Measurements from ENCODE around the gene ICAM2.
"Not testable (repeated sequence)": the region's sequence is repeated elsewhere in the genome, so short reads cannot be mapped to it uniquely, and the experiment has no call there.

The ICAM2 gene

DNA sequence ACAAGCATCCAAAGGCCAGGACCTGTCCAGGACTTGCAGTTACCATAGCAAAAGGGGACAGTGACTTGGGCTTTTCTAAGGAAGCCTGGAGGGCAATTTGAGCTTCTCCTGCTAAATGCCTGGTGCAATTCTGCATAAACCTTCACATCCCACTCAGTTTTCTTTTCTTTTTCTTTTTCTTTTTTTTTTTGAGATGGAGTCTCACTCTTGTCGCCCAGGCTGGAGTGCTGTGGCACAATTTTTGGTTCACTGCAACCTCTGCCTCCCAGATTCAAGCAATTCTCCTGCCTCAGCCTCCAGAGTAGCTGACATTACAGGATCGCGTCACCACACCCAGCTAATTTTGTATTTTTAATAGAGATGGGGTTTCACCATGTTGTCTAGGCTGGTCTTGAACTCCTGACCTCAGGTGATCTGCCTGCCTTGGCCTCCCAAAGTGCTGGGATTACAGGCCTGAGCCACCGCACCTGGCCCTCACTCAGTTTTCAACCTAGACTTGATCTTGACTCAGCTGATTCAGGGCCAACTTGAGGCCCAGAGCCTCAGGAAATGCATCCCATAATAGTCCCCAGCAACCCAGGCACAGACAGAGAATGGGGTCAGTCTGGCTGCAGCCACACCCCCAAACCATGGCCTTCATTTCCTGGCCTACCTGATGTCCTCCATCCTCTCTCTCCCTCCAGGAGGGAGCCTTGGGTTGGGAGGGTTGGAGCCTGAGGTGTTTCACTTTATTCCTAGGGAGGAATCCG lies 13.2 kb downstream of the ICAM2 start:
- not testable (repeated sequence) for ATAC-seq

DNA sequence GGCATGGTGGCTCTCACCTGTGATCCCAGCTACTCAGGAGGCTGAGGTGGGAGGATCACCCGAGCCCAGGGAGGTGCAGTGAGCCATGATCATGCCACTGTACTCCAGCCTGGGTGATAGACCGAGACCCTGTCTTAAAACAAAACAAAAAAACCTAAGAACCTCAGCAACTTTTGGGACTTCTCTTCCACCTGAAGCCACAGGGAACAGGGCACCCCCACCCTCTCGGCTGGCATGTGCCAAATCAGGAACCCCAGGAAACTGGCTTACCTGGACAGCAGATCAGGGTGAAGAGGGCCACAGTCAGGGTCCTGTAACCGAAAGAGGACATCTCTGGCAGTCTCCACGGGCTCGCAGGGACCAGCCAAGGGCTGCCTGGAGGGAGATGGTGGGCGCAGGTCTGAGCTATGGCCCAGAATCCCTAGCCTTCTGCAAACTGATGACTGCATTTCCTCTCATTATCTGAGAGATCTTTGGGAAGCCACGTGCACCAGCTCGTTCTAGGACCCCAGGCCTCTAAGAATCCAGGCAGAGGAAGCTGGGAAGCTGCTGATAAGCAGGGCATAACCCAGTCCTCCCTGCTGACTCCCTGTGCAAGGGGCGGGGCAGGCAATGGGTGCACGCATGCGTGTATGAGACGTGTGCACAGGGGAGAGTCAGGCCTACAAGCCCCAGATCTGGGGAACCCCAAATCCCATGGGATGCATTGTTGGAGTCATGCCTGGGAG lies 13.9 kb downstream of the ICAM2 start:
- no peak for ATAC-seq
- peak; percentile 28; the same call in 1 of the 2 replicates for TF ChIP-seq TCF4 (CRISPR knock-in tag; IDR thresholded peaks at IDR 0.05; ENCODE audit: borderline replicate concordance)
- no peak for TF ChIP-seq TOX (CRISPR knock-in tag; IDR thresholded peaks at IDR 0.05; ENCODE audit: borderline replicate concordance)

DNA sequence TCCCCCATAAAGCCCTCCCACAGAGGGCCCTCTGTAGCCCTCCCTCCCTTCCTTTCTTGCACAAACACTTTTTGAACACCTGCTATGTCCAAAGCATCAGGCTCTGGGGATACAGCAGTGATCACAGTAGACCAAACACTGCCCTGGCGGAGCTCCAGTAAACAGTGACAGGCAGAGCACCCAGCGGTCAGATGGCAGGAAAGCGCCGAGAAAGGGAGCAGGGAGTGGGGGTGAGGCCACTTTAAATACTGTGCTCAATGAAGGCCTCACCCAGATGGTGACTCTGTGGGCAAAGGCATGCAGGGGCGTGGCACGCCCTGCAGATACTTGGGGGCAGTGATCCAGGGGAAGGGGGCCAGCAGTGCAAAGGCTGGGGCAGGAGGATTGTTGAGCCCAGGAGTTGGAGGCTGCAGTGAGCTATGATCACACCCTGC lies 14.7 kb downstream of the ICAM2 start:
- ATAC-seq: peak; percentile 37
- TF ChIP-seq ZFP3 (CRISPR knock-in tag; IDR thresholded peaks at IDR 0.05) (no peak), BACH2 (CRISPR knock-in tag; IDR thresholded peaks at IDR 0.05; ENCODE audit: borderline replicate concordance) (no peak), TCF4 (CRISPR knock-in tag; IDR thresholded peaks at IDR 0.05; ENCODE audit: borderline replicate concordance) (no peak), GLIS3 (CRISPR knock-in tag; IDR thresholded peaks at IDR 0.05) (no peak), RARB (CRISPR knock-in tag; IDR thresholded peaks at IDR 0.05) (no peak), ZNF8 (CRISPR knock-in tag; IDR thresholded peaks at IDR 0.05) (no peak), TOX (CRISPR knock-in tag; IDR thresholded peaks at IDR 0.05; ENCODE audit: borderline replicate concordance) (no peak), ZNF565 (CRISPR knock-in tag; conservative IDR thresholded peaks at IDR 0.05; ENCODE audit: low read depth) (no peak), PPARA (CRISPR knock-in tag; IDR thresholded peaks at IDR 0.05; ENCODE audit: borderline replicate concordance) (no peak), ISL1 (CRISPR knock-in tag; IDR thresholded peaks at IDR 0.05) (no peak), SNAI2 (CRISPR knock-in tag; IDR thresholded peaks at IDR 0.05) (no peak), ESRRG (CRISPR knock-in tag; IDR thresholded peaks at IDR 0.05) (no peak)
- TF ChIP-seq, protein P1, sequence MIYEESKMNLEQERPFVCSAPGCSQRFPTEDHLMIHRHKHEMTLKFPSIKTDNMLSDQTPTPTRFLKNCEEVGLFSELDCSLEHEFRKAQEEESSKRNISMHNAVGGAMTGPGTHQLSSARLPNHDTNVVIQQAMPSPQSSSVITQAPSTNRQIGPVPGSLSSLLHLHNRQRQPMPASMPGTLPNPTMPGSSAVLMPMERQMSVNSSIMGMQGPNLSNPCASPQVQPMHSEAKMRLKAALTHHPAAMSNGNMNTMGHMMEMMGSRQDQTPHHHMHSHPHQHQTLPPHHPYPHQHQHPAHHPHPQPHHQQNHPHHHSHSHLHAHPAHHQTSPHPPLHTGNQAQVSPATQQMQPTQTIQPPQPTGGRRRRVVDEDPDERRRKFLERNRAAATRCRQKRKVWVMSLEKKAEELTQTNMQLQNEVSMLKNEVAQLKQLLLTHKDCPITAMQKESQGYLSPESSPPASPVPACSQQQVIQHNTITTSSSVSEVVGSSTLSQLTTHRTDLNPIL (CRISPR knock-in tag; IDR thresholded peaks at IDR 0.05; ENCODE audit: low read depth): no peak
- TF ChIP-seq, protein P2, sequence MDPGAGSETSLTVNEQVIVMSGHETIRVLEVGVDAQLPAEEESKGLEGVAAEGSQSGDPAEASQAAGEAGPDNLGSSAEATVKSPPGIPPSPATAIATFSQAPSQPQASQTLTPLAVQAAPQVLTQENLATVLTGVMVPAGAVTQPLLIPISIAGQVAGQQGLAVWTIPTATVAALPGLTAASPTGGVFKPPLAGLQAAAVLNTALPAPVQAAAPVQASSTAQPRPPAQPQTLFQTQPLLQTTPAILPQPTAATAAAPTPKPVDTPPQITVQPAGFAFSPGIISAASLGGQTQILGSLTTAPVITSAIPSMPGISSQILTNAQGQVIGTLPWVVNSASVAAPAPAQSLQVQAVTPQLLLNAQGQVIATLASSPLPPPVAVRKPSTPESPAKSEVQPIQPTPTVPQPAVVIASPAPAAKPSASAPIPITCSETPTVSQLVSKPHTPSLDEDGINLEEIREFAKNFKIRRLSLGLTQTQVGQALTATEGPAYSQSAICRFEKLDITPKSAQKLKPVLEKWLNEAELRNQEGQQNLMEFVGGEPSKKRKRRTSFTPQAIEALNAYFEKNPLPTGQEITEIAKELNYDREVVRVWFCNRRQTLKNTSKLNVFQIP (CRISPR knock-in tag; IDR thresholded peaks at IDR 0.05; ENCODE audit: borderline replicate concordance, low read depth): no peak
- TF ChIP-seq, protein P3, sequence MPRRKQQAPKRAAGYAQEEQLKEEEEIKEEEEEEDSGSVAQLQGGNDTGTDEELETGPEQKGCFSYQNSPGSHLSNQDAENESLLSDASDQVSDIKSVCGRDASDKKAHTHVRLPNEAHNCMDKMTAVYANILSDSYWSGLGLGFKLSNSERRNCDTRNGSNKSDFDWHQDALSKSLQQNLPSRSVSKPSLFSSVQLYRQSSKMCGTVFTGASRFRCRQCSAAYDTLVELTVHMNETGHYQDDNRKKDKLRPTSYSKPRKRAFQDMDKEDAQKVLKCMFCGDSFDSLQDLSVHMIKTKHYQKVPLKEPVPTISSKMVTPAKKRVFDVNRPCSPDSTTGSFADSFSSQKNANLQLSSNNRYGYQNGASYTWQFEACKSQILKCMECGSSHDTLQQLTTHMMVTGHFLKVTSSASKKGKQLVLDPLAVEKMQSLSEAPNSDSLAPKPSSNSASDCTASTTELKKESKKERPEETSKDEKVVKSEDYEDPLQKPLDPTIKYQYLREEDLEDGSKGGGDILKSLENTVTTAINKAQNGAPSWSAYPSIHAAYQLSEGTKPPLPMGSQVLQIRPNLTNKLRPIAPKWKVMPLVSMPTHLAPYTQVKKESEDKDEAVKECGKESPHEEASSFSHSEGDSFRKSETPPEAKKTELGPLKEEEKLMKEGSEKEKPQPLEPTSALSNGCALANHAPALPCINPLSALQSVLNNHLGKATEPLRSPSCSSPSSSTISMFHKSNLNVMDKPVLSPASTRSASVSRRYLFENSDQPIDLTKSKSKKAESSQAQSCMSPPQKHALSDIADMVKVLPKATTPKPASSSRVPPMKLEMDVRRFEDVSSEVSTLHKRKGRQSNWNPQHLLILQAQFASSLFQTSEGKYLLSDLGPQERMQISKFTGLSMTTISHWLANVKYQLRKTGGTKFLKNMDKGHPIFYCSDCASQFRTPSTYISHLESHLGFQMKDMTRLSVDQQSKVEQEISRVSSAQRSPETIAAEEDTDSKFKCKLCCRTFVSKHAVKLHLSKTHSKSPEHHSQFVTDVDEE (CRISPR knock-in tag; IDR thresholded peaks at IDR 0.05): no peak
- TF ChIP-seq, protein P4, sequence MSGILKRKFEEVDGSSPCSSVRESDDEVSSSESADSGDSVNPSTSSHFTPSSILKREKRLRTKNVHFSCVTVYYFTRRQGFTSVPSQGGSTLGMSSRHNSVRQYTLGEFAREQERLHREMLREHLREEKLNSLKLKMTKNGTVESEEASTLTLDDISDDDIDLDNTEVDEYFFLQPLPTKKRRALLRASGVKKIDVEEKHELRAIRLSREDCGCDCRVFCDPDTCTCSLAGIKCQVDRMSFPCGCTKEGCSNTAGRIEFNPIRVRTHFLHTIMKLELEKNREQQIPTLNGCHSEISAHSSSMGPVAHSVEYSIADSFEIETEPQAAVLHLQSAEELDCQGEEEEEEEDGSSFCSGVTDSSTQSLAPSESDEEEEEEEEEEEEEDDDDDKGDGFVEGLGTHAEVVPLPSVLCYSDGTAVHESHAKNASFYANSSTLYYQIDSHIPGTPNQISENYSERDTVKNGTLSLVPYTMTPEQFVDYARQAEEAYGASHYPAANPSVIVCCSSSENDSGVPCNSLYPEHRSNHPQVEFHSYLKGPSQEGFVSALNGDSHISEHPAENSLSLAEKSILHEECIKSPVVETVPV (CRISPR knock-in tag; IDR thresholded peaks at IDR 0.05): no peak

DNA sequence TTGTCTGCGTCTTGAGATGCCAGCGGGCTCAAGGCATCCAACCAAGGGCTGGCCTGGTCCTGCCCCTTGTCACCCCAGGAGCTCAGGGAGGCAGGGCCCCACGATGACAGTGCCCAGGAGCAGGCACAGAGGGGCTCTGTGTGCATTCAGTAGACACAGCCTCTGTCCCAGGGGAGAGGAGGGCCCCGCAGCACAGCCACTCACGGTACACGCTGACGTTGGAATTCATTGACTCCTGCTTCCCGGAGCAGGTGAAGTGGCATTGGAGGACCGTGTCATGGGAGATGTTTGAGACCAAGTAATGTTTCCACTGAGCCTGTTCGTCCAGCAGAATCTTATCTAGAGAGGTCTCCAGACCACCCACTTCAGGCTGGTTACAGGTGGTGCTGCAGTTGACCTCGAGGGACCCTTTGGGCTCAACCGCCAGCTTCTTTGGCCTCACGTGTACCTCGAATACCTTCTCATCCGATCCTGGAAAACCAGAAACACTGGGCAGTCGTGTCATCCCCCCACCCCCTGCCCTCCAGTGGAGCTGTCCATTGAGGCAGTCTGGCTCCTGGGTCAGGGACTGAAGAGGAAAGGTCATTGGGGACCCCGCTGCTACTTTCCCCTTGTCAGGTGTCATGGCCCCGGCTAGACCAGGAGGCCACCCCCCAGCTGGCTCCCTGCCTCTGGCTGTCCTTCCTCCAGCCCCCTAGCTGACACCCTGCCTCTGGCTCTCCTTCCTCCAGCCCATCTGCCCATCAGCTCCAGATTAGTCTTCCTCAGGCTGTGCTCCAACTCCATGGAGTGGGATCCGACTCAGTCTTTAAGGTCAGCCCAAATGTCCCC lies 15.3 kb downstream of the ICAM2 start:
- TF ChIP-seq ZNF70 (CRISPR knock-in tag; IDR thresholded peaks at IDR 0.05): no peak
- TF ChIP-seq TOX (CRISPR knock-in tag; IDR thresholded peaks at IDR 0.05; ENCODE audit: borderline replicate concordance): no peak
- TF ChIP-seq, protein P1 (CRISPR knock-in tag; IDR thresholded peaks at IDR 0.05; ENCODE audit: low read depth): no peak
- no peak for TF ChIP-seq ISL1 (CRISPR knock-in tag; IDR thresholded peaks at IDR 0.05)
- no peak for TF ChIP-seq ZFP30 (CRISPR knock-in tag; IDR thresholded peaks at IDR 0.05)
- TF ChIP-seq BACH2 (CRISPR knock-in tag; IDR thresholded peaks at IDR 0.05; ENCODE audit: borderline replicate concordance): no peak
- TF ChIP-seq OSR1 (CRISPR knock-in tag; IDR thresholded peaks at IDR 0.05): no peak
- TF ChIP-seq PPARA (CRISPR knock-in tag; IDR thresholded peaks at IDR 0.05; ENCODE audit: borderline replicate concordance): no peak
- no peak for TF ChIP-seq TCF4 (CRISPR knock-in tag; IDR thresholded peaks at IDR 0.05; ENCODE audit: borderline replicate concordance)
- TF ChIP-seq, protein P4 (CRISPR knock-in tag; IDR thresholded peaks at IDR 0.05): no peak
- no peak for TF ChIP-seq ZNF565 (CRISPR knock-in tag; conservative IDR thresholded peaks at IDR 0.05; ENCODE audit: low read depth)
- no peak for TF ChIP-seq SNAI2 (CRISPR knock-in tag; IDR thresholded peaks at IDR 0.05)
- no peak for TF ChIP-seq GLIS3 (CRISPR knock-in tag; IDR thresholded peaks at IDR 0.05)
- no peak for ATAC-seq

Data from SK-N-SH treated with all-trans-retinoic acid at 6 μM for 48 hours (cell line).